GM23248 (cell line): ENCODE measurements around the gene ALDH1L1. TPM values are rescaled to one million over a fixed set of nuclear protein-coding genes. Genes with fewer than 3 reads are reported as not detected.
A peak's percentile ranks its signal among the peaks of the same experiment; 100 is the strongest.

Source experiments
- DNase-seq: peaks from one replicate; pipeline ENCODE4 v3.0.0-alpha.2; 2015
- H2AFZ ChIP-seq: fragments of 200-600 bp; sonication (generic); 2 replicates; pipeline ENCODE4 v1.6.1; 2016; ENCODE audit warnings: antibody characterized with exemption
- H3F3A ChIP-seq: fragments of 200-600 bp; sonication (generic); 2 replicates; pipeline ENCODE4 v1.6.1; 2016; ENCODE audit warnings: mild to moderate bottlenecking, antibody characterized with exemption, mixed run types; ENCODE audit not compliant: insufficient read depth
- H3K27ac ChIP-seq: fragments of 200-600 bp; sonication (generic); 2 replicates; pipeline ENCODE4 v1.5.1; 2016; ENCODE audit warnings: mild to moderate bottlenecking
- H3K27me3 ChIP-seq: fragments of 200-600 bp; sonication (generic); replicated peaks from 2 replicates; pipeline ENCODE4 v1.6.1; 2016; ENCODE audit warnings: mild to moderate bottlenecking; ENCODE audit not compliant: insufficient read depth
- H3K36me3 ChIP-seq: fragments of 200-600 bp; sonication (generic); 2 replicates; pipeline ENCODE4 v1.6.1; 2016; ENCODE audit warnings: low read depth, mild to moderate bottlenecking
- H3K4me1 ChIP-seq: fragments of 200-600 bp; sonication (generic); 2 replicates; pipeline ENCODE4 v1.6.1; 2016; ENCODE audit warnings: mild to moderate bottlenecking; ENCODE audit not compliant: insufficient read depth
- H3K4me2 ChIP-seq: fragments of 200-600 bp; sonication (generic); one replicate; pipeline ENCODE4 v1.6.1; 2016; ENCODE audit warnings: mild to moderate bottlenecking; ENCODE audit not compliant: unreplicated experiment
- H3K4me3 ChIP-seq: fragments of 200-600 bp; sonication (generic); 2 replicates; pipeline ENCODE4 v1.5.1; 2016; ENCODE audit warnings: mild to moderate bottlenecking
- H3K79me2 ChIP-seq: fragments of 200-600 bp; sonication (generic); 2 replicates; pipeline ENCODE4 v1.6.1; 2016; ENCODE audit warnings: mild to moderate bottlenecking; ENCODE audit not compliant: insufficient read depth
- H3K9ac ChIP-seq: fragments of 200-600 bp; sonication (generic); 2 replicates; pipeline ENCODE4 v1.6.1; 2016; ENCODE audit warnings: mild to moderate bottlenecking
- H3K9me2 ChIP-seq: fragments of 200-600 bp; sonication (generic); 2 replicates; pipeline ENCODE4 v1.6.1; 2016; ENCODE audit warnings: mixed run types, mild to moderate bottlenecking, moderate library complexity; ENCODE audit not compliant: insufficient read depth
- H3K9me3 ChIP-seq: fragments of 200-600 bp; sonication (generic); one replicate; pipeline ENCODE4 v1.6.1; 2017; ENCODE audit warnings: low read depth
- H4K20me1 ChIP-seq: fragments of 200-600 bp; sonication (generic); 2 replicates; pipeline ENCODE4 v1.6.0; 2016; ENCODE audit not compliant: insufficient read depth
- EZH2 ChIP-seq: fragments of 200-600 bp; sonication (generic); IDR thresholded peaks from 2 replicates; pipeline ENCODE4 v1.6.1; 2018; ENCODE audit warnings: antibody characterized with exemption, mild to moderate bottlenecking; ENCODE audit not compliant: insufficient read depth, poor library complexity, severe bottlenecking
- EZH2phosphoT487 ChIP-seq: fragments of 200-600 bp; sonication (generic); IDR thresholded peaks from 2 replicates; pipeline ENCODE4 v1.6.1; 2018; ENCODE audit warnings: antibody characterized with exemption, moderate library complexity, mild to moderate bottlenecking, low read depth; ENCODE audit not compliant: insufficient read depth
- WGBS, 2 experiments: methylation state at CpG; one replicate each; pipeline ENCODE4 v1.1.6; 2015 to 2017; ENCODE audit warnings: low lambda C conversion rate in 2 of 2, low coverage in 1 of 2; ENCODE audit errors: missing lambda C conversion rate in 2 of 2; 5-methylcytosine and 5-hydroxymethylcytosine counted together
- in situ Hi-C: fragments of 300-500 bp; cut with MboI; formaldehyde crosslinking; loops from 2 replicates; pipeline ENCODE4 v1.15.0; 2020
- polyA plus RNA-seq: library from polyadenylated mRNA; unstranded; fragments of >200 nt; fragmentation: Nextera tagmentation; extraction: Ambion mirVana; gene quantifications from 2 replicates; pipeline ENCODE4 v1.2.1, GENCODE V29; 2016
- total RNA-seq: library from RNA; depleted of rRNA; stranded (reverse); fragments of >200 nt; shearing (Covaris generic); gene quantifications from 2 replicates; pipeline ENCODE4 v1.2.3, GENCODE V29; 2014

ALDH1L1 gene
- total and polyA plus RNA-seq, 2 experiments from 2014 or later, result not detected

GRCh38 chr3:126085276-126085675, 95.1 kb downstream of the ALDH1L1 start:
- 93 to 95% methylated on average over 7 of the region's 7 CpGs for WGBS, 2 experiments
- Histone ChIP-seq H3K9me3 (peaks cover 4% of the 10 kb centered on the region), H3K9ac (no peak overlapping the region), H4K20me1 (no peaks in the 10 kb centered on the region), H3K27me3 (no peaks in the 10 kb centered on the region), H3K36me3 (no peaks in the 10 kb centered on the region), H3K4me3 (no peak overlapping the region), H3K4me2 (no peak overlapping the region), H3K9me2 (no peaks in the 10 kb centered on the region), H3K27ac (no peak overlapping the region), H3K4me1 (0 out of 2 replicates have a peak, but pooled peaks cover 3% of the 10 kb centered on the region), H3F3A (no peaks in the 10 kb centered on the region), H2AFZ (no peak overlapping the region; the same call in 1 of the 2 replicates), H3K79me2 (no peaks in the 10 kb centered on the region)
- in situ Hi-C loops, result no loop called here
- no peak for DNase-seq
- TF ChIP-seq EZH2phosphoT487, result no peak
- TF ChIP-seq EZH2, result no peak

GRCh38 chr3:126084768-126085180, 95.6 kb downstream of the ALDH1L1 start:
- peak overlapping the region; percentile 83 for H3K4me3 ChIP-seq
- 91 to 95% methylated on average over 5 of the region's 5 CpGs for WGBS, 2 experiments
- in situ Hi-C loops, result no loop called here
- no peaks in the 10 kb centered on the region for H3F3A ChIP-seq
- H3K4me2 ChIP-seq, result peak overlapping the region; percentile 85
- peak overlapping the region; percentile 81 for H3K9ac ChIP-seq
- DNase-seq, result no peak
- H3K27me3 ChIP-seq, result no peaks in the 10 kb centered on the region
- peak overlapping the region; percentile 92 for H2AFZ ChIP-seq
- H3K79me2 ChIP-seq, result no peaks in the 10 kb centered on the region
- H3K36me3 ChIP-seq, result no peaks in the 10 kb centered on the region
- no peak overlapping the region for H3K27ac ChIP-seq
- H3K9me3 ChIP-seq, result peaks cover 4% of the 10 kb centered on the region
- H3K4me1 ChIP-seq, result 0 out of 2 replicates have a peak, but pooled peaks cover 3% of the 10 kb centered on the region
- TF ChIP-seq EZH2phosphoT487, result no peak
- no peak for TF ChIP-seq EZH2
- no peaks in the 10 kb centered on the region for H4K20me1 ChIP-seq
- no peaks in the 10 kb centered on the region for H3K9me2 ChIP-seq

GRCh38 chr3:126083913-126084767, 96.2 kb downstream of the ALDH1L1 start, which contains the start of gene SLC41A3:
Gene SLC41A3 (minus strand): TSS chr3:126084124. CDS start chr3:126068219, 15,905 bp downstream.
- Histone ChIP-seq H3K27ac (0 out of 2 replicates have a peak within 1 kb of the TSS, but pooled peaks have one; percentile 3), H3K4me1 (0 out of 2 replicates have a peak, but pooled peaks cover 3% of the 10 kb centered on the region), H3K36me3 (no peaks in the 10 kb centered on the region), H3K27me3 (no peaks in the 10 kb centered on the region), H4K20me1 (no peaks in the 10 kb centered on the region), H3F3A (no peaks in the 10 kb centered on the region), H3K9me2 (no peaks in the 10 kb centered on the region), H3K4me3 (peak within 1 kb of the TSS; percentile 83), H3K4me2 (peak within 1 kb of the TSS; percentile 85), H2AFZ (peak within 1 kb of the TSS; percentile 92), H3K9me3 (peaks cover 4% of the 10 kb centered on the region), H3K79me2 (no peaks in the 10 kb centered on the region), H3K9ac (peak within 1 kb of the TSS; percentile 81)
- no peak for TF ChIP-seq EZH2
- in situ Hi-C loops, result no loop called here
- WGBS, 2 experiments, result 1 to 2% methylated on average over 24 to 72 of the region's 72 CpGs
- peak; percentile 87 for DNase-seq

- no peaks in the 10 kb centered on the region for H3K27me3 ChIP-seq
- WGBS, 2 experiments, result 2% methylated on average over 12 to 27 of the region's 30 CpGs
- peak overlapping the region; percentile 81 for H3K9ac ChIP-seq
- no peak for TF ChIP-seq EZH2phosphoT487
- TF ChIP-seq EZH2, result no peak
- DNase-seq, result peak; percentile 73
- H3K36me3 ChIP-seq, result no peaks in the 10 kb centered on the region
- in situ Hi-C loops, result no loop called here
- H4K20me1 ChIP-seq, result no peaks in the 10 kb centered on the region
- H3K79me2 ChIP-seq, result no peaks in the 10 kb centered on the region
- H3K27ac ChIP-seq, result 0 out of 2 replicates have a peak overlapping the region, but pooled peaks have one; percentile 3
- peaks cover 4% of the 10 kb centered on the region for H3K9me3 ChIP-seq
- no peaks in the 10 kb centered on the region for H3F3A ChIP-seq
- peak overlapping the region; percentile 85 for H3K4me2 ChIP-seq
- H2AFZ ChIP-seq, result peak overlapping the region; percentile 92
- H3K4me1 ChIP-seq, result 0 out of 2 replicates have a peak, but pooled peaks cover 3% of the 10 kb centered on the region
- no peaks in the 10 kb centered on the region for H3K9me2 ChIP-seq
- H3K4me3 ChIP-seq, result peak overlapping the region; percentile 83
Observed at GRCh38 chr3:126083511-126083912, 96.9 kb downstream of the ALDH1L1 start.
